Measurements from ENCODE around the gene PLA2G2E. TPM values are rescaled to one million over a fixed set of nuclear protein-coding genes. Genes with fewer than 3 reads are reported as not detected.

The PLA2G2E gene, protein sequence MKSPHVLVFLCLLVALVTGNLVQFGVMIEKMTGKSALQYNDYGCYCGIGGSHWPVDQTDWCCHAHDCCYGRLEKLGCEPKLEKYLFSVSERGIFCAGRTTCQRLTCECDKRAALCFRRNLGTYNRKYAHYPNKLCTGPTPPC
- not detected in 2 replicates for total RNA-seq (2014; rRNA removed; shearing (Covaris generic))
- not detected in 2 replicates for polyA plus RNA-seq (2015; cell fraction: cytosol; rRNA removed)
- polyA plus RNA-seq (2015; cell fraction: nucleus; rRNA removed): not detected in 2 replicates

DNA sequence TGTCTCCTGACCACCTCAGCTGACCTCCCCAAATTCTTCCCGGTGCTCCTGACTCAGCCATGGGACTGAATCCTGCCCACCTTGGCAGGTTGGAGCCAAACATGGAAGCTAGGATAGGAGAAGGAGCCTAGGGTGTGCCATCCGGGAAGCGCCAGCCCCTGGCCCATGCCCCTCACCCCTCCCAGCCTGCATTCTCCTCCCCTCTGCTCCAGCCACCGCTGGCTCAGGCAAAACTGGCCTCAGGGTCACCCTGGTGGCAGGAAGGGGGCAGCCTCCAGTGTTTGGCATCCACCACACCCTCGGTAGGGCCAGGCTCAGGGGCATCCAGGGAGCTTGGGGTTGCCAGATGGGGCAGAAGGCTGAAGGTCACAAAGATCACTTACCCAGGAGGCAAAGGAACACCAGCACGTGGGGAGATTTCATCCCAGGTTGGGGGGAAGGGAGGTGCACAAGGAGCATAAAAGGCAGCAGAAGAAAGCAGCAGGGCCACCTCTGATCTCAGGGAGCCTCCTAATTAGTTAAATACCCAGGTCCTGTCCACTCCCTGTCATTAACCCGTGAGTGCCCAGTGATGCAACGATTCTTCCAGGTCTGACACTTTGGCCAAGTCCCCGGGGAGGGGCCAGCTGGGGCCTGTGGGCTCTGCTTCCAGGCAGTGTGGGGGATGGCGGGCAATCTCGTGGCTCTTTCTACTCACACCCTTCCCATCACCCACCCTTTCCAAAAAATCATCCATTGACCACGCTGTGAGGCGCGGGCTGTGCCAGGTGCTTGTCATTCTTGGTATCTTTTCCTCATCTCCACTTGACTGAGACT lies at the start of gene PLA2G2E:
Gene PLA2G2E (minus strand): TSS at position 481 of the 816 bp plus-strand sequence. CDS start 58 bp downstream, at position 423.
- no peak for DNase-seq (ENCODE audit: low read depth)

DNA sequence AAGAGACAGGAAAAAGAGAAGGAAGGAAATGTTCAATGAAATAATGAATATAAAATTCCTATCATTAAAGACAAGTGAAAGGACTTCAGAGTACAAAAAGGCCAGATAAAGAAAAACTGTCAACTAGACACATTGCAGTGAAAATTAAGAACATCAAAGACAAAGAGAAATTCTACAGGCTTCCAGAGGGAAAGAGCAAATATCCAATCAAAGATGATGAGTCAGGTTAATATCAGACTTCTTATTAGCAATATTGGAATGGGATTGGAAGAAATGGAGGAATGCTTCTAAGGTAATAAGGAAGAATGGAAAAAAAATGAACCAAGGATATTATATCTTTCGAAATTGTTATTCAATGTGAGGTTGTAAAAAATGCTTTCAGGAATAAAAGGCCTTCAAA lies 48.2 kb upstream of the PLA2G2E start:
- no peak for DNase-seq (ENCODE audit: low read depth)

DNA sequence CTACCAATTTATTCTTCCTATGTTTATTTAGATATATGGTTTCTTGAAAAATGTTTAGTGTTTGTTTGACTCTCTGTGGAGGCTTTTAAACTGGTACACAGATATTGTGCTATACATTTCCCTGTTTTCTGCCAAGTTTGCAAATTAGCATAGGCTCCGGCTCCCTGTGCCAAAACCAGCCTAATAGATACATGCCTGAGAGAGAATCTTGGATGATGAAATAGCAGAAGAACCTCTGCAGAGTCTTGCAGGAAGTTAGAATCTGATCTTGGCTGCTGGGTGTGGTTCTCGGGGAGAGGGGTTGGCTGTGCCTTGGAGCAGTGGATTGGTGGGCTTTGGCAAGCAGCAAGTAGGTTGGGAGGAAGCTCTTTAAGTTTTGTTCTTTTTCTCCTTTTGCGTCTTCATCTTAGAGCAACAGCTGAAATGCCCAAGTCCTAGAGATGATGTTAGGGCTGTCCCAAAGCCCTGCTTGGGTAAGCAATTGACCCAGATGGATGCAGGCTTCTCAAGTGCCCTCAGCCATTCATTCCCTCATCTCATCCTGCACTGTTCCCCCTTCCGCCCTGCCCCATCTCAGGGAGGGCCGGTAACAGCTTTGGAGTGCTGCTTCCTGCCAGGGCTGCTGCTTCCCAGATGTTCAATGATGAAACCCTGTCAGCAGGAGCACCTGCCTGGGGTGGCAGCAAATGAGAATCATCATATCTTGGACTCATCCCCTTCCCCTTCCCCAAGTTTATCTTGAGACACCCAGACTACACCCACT lies 46.7 kb upstream of the PLA2G2E start:
- DNase-seq (ENCODE audit: low read depth): no peak

DNA sequence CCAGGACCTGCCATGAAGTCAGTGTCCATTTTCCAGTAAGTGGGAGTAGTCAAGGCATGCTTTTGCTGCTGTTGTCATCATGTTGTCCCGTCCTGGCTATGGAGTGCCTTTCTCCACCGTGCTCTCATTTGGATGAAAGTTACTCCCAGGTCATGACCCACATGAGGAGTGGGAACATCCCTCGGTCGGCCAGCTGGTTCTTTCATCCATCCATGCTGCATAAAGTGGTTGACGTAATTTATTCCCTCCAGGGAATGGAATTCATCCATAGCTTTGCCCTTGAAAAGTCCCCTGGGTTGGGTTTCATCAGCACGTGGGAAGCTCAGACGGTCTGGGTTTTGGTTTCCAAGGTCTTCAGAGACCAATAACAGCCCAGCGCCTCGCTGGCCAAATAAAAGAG lies 44.4 kb upstream of the PLA2G2E start:
- DNase-seq (ENCODE audit: low read depth): no peak

DNA sequence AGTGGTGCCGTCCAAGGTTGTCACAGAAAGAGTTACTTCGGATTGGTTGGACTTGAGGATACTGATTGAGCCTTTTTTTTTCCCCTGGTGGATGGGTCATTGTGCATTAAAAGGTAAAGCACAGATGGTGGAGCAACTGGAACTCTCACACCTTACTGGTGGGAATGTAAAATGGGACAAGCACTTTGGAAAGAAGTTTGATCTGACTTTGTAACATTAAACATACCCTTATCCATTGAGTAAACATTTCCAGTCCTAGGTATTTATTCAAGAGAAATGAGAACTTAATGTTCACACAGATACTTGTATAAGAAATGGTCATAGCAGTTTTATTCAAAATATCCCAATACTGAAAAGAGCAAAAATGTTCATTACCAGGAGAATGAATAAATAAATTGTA lies 41.1 kb upstream of the PLA2G2E start:
- DNase-seq (ENCODE audit: low read depth): no peak

DNA sequence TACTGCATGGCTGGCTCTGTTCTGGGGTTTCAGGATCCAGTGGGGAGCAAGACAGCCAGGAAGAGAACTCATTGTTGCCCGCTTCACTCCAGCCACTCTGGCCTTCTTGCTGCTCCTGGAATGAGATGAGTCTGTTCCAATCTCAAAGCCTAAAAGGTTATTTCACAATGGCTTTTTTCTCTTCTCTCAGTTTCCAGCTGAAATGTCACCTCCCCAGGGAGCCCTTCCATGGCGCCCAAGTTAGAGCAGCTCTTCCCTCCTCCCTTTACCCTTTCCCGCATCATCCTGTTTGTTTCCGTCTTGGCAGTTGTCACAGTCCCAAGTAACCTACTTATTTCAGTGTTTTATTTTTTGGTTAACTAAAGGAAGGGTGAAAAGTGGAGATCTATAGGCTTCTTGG lies 40.2 kb upstream of the PLA2G2E start:
- no peak for DNase-seq (ENCODE audit: low read depth)

DNA sequence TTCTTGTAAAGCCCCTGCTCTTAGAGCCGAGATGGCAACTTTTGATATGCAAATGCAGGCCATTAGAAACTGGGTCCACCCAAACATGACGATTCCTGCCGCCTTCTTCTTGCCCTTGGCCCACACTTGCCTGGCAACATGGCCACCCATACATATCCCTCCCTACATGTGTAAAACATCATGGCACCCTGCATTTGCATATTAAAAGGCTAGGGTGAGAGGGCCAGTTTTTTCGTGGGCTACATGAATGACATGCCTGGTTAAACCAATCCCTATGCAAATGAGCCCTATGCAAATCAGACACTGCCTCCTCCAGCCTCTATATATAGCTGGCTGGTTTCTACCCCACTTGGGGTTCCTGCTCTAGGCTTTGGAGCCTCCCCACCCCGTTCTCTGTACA lies 37.2 kb upstream of the PLA2G2E start:
- no peak for DNase-seq (ENCODE audit: low read depth)

DNA sequence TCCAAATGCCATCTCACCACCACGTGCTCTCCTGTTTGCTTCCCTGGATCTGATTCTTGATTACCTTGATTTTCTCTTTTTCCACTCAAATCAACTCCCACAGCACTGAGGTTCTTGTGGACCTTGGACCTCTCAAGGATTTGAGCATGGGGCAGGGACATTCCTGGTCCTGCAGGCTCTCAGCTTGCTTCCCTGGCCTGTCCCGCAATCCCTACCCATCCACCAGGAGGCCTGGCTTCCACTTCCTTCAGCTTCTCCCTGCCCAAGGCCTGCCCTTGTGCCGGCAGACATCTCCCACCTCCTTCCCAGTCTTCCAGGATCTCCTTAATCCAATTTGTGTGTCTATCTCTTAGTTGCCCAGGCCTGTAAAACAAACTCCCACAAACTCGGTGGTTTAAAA lies 34.4 kb upstream of the PLA2G2E start:
- DNase-seq (ENCODE audit: low read depth): no peak

DNA sequence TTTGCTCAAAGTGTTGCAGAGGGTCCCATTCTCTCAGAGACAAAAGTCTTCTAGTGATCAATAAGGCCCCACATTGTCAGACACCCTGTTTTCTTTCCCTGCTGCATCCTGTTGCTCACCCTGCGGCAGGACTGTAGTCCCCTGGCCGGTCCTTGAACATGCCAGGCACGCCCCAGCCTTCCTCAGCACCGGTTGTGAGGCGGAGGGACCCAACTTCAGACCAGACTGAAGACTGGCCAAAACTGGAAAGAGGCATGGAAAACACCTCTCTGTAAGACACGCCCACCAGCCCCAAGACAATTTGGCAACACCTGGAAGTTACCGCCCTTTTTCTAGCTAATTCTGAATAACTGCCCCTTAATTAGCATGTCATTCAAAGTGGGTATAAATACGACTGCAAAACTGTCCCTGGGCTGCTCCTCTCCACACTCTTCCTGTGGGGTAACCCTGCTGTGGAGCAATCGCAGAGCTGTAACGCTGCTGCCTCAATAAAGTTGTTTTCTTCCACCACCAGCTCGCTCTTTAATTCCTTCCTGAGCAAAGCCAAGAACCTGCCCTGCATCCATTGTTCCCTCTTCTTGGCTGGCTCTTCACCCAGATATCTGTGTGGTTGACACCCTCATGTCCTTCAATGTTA lies 32.2 kb upstream of the PLA2G2E start:
- no peak for DNase-seq (ENCODE audit: low read depth)

DNA sequence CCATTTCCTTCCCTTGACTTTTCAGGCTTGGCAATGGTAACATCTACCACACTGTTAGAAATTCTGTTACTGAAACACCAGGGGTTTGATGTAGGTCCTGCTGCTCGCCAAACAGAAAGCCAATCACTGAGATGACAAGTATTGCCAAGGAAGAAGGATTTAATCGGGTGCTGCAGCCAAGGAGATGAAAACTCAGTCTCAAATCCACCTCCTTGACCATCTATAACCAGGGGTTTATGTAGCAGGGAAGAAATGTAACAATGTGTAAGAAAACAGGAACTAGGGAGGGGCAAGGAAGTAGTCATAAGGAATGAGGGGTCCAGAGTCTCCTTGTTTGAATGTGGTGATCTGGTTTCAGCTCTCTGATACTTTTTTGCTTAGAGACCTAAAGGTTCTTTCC lies 30.6 kb upstream of the PLA2G2E start:
- no peak for DNase-seq (ENCODE audit: low read depth)

DNA sequence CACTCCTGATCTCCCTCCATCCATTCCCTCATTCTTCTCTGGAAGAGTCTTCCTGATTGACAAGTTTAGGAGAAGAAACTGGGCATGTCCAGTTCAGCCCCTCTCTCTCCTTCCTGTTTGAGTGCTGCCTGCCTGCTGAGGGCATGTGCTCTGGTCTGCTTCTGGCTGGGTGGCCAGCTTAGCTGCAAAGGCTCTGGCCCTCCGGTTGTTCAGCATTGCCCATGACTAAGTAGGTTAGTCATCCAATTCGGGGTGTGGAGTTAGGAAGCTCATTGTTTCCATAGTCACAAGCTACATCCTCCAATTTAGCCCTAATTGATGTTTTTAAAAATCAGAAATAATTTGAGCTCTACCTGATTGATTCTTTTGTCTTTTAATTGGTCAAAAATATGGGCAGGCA lies 25.6 kb upstream of the PLA2G2E start:
- peak; percentile 95 for DNase-seq (ENCODE audit: low read depth)

DNA sequence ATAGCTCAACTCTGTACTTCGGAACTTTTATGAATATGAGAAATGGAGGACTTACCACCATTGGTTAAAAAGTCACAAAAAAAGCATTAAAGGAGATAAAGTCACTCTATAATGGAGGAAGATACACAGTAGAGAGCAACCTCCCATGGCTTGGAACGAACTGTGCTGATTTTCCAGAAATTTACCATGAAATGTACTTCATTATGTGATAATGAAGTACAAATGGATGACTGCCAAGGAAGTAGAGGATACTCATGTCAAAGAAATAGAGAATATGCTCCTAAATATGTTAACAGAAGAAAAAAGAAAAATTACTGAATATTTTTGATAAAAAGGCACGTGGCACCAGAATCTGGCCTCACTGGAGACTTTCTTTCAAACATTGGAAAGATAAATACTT lies 23.6 kb upstream of the PLA2G2E start:
- DNase-seq (ENCODE audit: low read depth): no peak

DNA sequence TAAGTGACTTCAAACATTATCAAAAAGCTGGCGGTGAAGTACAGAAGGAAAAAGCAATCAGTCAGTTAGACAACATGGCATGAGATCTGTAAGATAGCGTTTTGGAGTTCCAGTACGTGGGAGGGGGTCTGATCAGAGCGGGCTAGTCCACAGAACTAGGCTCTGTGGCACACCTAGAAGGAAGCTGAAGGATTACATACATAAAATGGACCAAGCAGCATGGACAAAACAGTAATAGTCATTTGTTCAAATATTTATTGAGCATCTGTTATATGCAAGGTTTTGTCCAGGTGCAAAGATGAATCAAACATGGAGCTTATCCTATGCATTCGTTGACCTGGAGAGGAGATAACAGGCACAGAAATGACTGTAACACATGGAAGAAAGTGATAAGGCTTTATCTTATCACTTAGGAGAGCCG lies 22.9 kb upstream of the PLA2G2E start:
- DNase-seq (ENCODE audit: low read depth): no peak

DNA sequence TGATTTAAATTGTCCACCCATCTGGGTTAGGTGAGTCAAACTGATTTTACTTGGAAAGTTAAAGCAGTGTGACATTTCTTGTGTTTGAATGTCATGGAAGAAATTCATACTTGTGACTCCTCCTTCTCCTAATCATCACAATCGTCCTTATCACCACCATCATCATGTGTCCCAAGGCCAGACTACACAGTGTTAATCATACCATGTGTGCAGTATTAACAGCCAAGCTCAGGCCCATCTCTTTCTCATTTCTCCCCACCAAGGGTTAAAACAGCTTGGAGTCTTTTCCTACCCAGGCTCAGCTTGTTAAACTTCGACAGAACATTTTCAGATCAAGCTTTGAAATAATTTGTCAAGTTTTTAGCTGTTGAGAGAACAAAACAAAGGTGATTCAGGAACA lies 22.5 kb upstream of the PLA2G2E start:
- no peak for DNase-seq (ENCODE audit: low read depth)

DNA sequence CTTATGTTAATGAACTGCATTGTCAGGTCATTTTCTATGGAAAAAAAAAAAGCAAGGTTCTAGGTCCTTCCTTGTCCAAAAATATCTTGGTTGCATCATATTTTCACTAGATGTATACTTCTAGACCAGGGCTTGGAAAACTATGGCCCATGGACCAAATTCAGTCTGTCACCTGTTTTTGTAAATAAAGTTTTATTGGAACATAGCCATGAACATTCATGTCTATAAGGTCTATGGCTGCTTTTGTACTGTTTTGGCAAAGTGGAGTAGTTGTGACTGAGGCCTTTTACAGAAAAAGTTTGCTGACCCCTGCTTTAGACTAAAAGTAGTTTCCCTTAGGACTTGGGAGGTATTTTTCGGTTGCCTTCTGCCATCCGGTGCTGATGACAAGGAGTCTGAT lies 19.2 kb upstream of the PLA2G2E start:
- no peak for DNase-seq (ENCODE audit: low read depth)

DNA sequence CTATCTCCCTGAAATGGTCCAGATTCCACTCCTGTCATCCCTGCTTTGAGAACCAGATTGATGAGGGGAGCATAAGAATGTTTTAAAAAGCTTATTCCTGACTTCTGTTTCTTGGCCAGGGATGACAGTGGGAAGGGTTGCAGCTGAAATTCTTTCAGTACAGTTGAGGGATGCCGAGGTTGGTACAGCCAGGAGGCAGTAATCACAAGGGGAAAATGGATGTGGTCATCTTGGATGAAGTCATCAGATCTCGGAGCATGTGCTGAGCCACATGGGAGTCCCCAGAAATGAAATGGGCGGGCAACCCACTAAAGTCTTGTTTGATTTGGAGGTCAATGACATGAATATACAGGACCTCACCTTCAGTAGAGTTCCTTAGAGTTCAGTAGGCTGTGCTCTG lies 18.7 kb upstream of the PLA2G2E start:
- DNase-seq (ENCODE audit: low read depth): no peak

DNA sequence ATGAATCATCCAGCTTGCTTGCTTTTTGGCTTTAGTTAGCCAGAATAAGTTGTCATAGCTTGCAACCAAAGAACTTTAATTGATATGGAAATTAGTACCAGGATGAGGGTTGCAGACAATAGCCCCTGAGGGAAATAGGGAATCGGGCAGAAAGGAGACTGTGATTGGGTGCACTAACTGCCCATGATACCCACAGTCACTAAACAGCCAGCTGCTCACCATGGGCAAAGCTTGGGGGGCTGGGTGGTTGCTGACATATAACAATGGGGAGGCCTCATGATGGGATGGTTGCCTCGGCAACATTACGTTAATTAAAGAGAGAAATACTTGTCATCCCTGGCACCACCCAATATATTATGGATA lies 17.8 kb upstream of the PLA2G2E start:
- no peak for DNase-seq (ENCODE audit: low read depth)

DNA sequence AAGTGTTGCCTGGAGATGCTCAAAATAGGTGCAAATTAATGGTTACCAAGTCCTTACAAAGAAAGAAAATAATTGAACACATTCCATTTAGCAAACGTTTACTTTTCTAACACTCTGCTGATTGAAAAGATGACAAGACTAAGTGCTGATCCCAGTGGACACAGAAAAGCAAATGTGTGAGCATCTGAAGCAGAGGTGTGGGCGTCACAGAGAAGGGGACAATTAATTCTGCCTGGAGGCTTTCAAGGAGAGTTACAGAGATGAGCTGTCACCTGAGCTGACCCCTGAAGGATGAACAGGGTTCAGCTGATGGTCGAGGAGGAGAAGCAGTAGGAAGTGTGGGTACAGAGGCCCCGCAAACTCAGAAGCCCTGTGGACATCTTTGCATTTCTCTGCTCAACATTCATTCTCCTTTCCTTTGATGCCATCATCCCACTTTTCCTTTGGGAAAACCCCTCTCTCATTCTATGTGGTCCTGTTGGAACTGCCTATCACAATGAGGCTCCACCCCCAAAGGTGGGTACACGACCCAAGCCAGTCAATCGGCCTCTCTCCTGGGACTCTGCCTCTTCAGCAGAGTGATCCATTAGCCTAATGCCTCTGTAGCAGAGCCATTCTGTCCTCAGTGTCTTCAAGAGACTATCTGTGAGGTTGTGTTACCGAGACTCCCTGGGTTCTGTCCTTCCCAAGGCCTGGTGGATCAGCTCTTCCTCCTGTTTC lies 17.2 kb upstream of the PLA2G2E start:
- no peak for DNase-seq (ENCODE audit: low read depth)

DNA sequence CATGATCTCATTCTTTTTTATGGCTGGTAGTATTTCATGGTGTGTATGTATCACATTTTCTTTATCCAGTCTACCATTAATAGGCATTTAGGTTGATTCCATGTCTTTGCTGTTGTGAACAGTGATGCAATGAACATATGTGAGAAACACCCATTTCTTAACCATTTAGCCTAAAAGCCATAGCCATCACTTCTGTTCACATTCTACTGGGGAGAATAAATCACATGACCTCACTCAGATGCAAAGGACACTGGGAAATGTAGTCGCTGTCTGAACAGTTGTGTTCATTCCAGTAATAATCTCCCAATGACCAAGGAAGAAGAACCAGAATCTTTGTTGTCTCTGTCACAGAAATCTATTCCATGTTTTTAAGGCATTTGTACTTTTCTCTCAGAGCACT lies 15.1 kb upstream of the PLA2G2E start:
- DNase-seq (ENCODE audit: low read depth): no peak

DNA sequence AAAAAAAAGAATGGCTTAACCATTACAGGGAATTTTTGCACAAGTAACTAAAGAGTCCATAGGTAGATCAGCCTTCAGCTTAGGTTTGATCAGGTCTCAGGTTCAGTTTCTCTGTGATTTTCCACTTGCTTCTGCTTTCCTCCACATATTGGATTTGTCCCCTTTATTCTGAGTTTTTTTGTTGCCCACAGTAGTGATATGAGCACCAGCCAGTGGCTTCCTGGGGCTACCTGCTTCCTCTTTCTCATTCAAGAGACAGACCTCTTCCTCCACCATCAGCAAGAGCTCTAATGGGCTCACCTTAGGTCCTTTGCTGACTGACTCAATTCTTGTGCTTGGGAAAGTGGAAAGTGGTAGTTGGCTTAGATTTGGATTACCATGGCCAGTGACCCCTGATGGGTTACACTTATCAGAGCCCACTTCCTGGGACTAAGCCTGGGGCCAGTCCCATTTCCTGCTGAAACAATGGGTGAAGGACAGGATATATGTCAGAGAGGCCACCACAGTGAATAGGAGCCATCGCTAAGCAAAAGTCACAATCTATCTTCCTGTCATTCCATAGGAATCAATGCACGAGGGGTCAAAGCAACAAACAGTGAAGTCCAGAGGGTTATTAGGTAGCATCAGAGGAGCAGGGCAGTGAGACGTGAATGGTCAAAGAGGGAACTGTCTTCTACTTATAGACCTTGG lies 12.8 kb upstream of the PLA2G2E start:
- no peak for DNase-seq (ENCODE audit: low read depth)

DNA sequence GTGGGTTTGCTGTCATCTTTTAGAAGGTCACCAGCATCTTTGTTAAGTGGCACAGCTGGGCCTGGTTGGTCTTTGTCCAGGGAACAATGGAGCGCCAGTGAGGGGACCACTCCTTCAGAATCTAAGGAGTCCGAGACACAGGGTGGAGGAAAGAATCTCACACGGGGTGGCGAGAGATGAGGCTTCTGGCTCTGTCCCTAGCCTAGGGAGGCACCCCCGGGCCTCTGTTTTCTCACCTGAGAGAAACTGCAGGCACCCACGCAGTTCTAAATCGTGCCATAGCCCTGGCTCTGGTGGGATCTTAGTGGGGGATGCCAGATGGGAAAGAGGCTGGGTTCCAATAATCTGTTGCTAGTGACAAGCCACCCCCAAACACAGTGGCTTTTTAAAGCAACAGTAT lies 10.9 kb upstream of the PLA2G2E start:
- DNase-seq (ENCODE audit: low read depth): no peak
